HG02759 (cell line): Measurements from ENCODE around the gene GNAL.
"Not testable (repeated sequence)": the region's sequence is repeated elsewhere in the genome, so short reads cannot be mapped to it uniquely, and the experiment has no call there.

Source experiments
- ATAC-seq: cut with Tn5 transposase; IDR thresholded peaks from one replicate; pipeline ENCODE4 v1.9.1; 2021; ENCODE audit warnings: mild to moderate bottlenecking, moderate library complexity; ENCODE audit not compliant: unreplicated experiment

Gene GNAL

DNA sequence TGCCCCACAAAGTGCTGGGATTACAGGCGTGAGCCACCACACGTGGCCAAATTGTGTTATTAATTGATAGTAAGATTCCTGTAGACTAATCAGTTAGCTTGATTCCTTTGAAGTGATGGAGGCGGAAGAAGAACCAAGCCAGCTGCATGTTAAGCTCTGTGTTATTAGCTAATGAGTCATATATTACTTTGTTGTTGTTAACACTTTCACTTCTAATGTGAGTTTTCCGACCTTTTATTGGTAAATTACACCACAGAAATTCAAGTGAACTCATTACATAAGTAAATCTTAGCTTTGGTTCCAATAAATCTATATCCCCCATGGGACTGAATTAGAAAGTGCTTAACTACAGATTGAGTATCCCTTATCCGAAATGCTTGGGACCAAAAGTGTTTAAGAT lies 182.4 kb downstream of the GNAL start:
- peak; percentile 47 for ATAC-seq

DNA sequence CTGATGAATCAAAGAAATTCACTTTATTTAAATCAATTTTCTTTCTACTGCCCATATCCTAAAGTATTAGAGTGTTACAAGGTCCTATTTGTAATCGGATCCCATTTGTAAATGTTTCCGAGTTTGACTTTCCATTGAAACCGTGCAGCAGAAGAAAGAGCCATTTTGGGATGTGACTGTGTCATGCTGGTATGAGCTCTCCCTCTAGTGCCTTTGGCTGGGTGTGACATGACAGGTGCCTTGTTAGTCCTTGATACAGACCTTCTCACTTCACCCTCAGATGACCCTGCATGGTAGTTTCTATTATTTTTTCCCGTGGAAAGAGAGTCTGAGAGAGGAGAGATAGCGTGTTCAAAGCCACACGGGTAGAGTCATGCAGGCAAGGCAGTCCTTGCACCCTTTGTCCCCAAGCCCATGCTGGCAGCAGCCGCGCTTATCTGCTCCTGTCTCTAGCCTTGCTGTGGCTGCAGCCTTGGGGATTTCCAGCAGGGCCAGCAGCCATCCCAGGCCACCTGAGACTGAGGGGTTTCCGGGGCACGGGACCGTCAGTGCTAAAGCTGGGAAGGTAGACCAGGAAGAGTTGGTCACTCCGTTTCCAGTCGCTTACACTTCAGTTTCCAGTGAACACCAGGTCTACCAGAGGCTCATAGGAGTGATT lies 183.5 kb downstream of the GNAL start:
- ATAC-seq, result no peak

DNA sequence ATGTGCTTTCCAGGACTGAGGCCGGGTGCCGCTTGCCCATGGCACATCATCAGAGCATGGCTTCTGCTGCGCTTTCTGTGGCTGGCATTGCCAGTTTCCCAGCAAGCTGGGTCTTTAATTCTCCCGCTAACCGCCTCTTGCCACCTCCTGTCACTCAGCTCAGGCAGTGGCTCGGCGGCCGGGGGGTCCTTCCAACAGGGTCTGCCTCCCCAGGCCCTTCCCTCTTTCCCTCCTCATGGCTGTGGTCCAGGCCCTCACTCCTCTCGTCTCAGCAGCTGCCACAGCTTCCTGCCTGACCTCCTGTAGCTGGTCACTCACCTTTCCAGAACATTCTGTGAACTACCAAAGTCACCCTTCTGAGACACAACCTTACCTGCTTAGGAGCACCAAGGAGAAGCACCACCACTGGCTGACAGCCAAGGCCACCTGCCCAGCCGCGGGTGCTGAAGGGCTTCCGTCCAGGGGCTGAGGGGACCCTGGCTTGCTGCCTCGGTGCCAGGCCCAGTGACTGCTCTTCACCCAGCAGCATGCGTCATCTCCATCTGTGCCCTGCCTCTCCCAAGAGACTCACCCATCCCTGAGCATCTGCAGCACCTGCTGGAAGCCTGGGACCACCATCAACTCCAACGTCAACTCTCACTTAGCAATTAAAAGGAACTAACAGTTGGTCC lies 184.7 kb downstream of the GNAL start:
- ATAC-seq, result no peak

DNA sequence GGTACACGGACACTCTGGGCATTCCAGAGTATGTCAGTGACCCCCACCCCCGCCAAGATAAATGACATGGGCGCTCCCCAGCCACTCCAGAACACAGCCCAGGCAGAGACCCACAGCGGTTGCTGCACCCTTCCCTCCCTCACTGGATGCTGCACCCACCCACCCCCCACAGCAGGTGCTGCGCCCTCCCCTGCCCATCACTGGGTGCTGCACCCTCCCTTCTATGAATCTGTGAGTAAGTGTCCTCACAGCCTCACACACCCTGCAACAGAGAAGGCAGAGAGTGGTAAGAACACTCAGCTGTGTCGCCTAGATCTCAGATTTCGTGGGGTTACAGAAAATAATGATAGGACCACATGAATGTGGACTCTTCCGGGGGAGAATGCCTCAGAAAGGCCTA lies 185.6 kb downstream of the GNAL start:
- ATAC-seq, result no peak

DNA sequence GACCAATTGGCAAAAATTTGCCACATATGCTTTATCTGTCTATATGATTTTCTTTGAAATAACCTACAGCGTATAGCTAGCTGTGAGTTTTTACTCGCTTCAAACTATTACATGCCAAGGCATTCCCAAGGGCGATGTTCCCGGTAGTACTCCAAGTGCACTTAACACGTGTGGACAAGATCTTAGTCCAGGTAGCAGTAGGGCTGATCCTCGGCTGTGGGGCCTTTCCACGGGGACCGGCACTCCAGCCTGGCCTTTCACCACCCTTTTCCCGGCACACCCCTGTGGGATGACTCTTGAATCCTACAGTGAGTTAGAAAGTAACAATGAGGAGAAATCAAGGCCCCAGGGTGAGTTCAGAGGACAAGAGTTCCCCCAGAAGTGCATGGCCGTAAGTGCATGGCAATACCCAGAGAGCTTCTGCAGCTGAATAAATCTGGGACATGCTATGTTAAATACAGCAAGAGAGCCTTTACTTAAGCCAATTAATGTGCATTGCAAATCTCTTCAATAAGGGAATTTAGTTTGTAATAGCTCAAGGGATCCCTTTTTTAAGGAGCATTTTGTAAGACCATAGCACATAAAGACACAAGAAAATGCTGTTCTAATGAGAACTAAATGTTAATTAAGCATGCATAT lies 188.6 kb downstream of the GNAL start:
- ATAC-seq, result no peak

DNA sequence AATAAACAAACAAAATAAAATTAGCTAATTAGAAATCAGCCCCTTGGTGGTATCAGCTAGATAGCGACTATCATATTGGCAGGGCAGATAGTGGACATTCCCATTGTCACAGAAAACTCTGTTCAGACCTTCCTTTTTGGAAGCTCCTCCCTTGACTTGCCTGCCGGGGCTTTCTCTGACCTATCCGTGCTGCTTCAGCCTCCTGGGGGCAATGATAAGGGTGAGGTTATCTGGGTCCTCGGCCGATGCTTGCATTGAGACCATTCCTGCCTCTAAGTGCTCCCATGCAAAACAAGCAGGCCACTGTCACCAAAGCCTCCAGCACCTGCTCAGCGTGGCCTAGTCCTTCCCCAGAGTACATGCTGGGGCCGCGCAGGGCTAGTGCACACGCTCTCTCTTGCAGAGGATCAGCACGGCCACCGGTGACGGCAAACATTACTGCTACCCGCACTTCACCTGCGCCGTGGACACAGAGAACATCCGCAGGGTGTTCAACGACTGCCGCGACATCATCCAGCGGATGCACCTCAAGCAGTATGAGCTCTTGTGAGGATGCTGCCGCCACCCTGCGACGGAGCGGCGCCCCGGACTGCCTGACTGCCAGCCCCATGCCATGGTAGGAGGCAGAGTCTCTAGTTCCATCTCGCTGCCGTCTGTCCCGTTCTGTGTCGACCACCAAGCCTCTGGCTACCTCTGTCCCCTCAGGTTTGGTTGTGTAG lies 191.7 kb downstream of the GNAL start:
- no peak for ATAC-seq

DNA sequence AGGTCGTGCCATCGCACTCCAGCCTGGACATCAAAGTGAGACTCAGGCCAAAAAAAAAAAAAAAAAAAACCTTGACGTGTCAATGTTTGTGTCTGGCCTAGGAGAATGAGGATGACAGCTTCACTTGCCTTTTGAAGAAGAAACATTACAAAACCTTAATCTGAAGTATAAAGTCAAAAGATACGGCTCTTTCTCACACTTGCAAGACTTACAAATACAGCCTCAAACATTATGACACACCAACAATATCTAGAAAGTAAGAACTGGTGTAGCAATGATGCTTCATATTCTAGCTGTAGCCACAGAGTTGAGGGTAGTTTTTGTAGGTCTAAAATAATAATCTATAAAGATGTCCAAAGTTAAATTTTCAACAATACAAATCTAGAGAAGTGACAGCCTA lies 193.6 kb downstream of the GNAL start:
- ATAC-seq, result no peak

DNA sequence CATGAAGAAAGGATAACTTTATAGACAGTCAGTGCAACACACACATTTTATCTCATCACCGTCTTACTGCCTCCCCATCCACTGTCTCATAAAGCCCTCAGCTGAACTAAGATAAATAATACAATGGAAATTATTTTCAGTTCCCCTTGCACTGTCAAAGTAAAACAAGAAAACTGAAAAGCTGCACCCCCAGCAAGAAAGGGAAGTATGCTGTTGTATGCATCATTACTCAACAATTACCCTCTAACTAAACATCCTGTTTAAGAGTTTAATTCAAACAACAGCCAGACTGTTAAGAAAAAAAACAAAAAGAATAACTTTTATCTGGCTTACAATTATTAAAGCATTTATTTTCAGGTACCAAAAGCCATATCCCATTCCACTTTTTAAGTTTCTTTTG lies 194.1 kb downstream of the GNAL start:
- ATAC-seq, result peak; percentile 88

DNA sequence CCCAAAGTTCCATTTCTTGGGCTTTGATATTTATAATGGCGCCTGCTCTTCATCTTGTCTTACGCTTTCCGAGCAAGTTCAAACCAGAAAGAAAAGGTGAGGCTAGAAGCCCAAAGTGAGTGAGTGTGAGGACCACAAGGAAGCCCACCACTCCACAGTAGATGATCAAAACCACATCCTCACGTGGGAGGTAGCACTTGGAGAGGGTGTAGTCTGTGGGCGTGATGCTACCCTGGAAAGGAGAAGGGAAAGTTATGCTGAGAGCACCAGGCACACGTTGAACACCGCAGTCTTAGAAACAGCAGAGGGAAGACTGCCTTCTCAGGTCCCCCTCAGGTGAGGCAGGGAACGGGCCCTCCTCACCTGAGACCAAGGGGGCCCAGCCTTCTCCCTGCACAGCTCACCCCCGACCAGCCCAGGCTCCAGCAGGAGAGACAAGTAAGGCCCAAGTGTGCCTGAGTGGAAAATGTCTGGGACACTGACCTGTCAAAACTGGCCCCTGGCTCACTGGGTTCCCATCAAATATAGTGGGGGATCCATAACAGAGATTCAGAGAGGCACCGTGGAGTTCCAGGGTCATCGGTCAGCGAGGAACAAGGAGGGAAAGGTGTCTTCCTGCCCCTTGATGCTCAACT lies 195.4 kb downstream of the GNAL start:
- no peak for ATAC-seq

DNA sequence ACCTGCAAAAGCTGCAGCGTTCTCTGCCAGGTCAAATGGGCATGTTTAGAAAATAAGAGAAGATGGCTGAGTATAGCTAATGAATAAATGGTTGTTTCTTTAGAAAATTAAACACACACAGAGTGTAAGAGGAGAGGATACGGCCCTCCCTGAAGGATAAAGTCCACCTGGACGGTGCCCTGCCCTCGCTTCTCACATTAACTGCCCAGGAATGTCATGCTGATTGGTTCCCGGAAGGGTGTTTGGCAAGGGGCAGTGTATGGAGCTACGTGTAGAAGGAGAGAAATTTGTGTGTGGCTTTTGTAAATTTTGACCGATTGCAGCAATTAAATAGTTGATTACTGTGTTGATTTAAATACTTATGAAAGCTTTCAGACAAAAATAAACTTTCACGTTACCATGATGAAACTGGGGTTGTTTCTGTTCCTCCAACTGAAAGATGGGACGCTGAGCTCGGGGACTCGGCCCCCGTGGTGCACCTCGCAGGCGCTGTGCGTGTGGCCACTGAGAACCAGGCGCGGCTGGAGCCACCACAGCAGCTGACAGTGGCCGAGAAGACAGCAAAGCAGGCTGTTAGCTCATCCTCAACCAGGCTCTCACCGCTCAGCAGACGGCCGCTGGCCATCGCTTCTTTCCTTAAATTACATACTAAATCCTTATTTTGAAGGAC lies 196.3 kb downstream of the GNAL start:
- no peak for ATAC-seq

DNA sequence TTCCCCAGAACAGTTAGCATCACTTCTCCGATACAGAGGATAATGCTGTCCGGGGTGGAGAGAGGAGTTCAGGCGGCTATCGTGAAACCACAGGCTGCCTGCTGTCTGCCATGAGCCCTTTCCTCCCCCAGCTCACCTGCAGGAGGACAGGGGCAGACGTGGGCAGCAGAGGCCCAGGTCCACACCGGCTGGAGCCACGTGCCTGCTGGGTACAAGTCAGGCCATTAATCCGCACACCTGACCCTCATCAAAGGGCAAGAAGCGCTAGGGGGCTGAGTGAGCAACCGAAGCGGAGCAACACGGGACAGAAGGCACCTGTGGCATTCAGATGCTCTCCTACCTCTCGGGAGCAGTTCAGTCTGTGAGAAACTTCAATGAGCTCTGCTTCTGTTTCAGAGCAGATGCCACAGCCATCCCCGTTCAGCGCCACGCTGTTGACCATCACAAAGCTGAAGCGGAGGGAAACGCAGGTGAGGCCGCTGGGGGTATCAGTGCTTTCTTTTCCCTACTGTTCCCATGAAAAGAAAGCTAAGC lies 197.6 kb downstream of the GNAL start:
- ATAC-seq, result no peak

DNA sequence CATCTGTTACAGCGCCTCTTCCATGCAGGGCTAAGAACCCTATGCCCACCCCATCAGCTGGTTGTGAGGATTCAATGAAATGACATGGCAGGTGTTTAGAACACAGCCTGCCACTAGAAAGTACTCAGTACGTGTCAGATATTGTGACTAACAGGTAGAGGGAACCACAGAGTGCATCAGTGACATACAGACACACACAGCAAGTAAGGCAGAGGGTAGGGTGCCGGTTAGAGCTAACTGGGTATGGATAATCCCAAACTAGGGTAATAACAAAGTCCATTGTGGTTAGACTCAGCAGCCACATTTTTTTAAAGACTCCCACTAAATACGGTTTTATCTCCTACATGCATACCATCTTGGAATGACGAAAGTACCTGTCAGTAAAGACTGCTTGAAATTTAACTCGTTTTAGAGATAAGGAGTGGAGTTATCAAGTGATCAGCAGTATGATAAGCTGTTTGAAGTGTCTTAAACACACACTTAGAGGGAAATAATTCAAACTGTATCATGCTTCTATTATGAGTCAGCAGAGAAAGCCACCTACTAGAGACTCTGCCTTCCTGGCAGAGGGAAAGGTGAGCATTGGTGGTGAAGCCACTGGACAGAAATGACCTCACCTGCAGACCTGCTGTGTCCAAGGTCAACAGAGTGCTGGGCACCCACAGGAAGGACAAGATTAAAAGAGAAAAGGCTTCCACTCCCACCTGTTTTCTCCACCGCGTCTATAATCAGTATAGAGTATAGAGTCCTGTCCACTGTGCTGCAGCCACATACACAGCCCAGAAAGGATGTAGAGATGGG lies 198.5 kb downstream of the GNAL start:
- ATAC-seq, result no peak

DNA sequence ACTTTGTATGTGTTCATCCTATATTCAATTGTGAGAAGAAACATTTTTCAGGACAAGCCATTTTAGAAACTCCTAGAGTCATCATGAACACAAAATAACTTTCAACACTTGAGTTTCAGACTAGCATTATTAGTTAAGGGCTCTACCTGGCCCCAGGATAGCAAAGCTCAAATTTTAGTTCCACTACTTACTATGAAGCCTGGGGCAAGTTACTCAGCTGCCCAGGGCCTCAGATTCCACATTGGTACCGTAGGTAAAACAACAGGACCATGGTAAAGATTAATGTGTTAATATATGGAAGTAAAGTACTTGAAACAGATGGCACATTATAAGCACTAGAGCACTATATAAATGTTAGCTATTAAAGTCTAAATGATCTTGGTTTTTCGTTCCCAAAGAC lies 199.7 kb downstream of the GNAL start:
- no peak for ATAC-seq

DNA sequence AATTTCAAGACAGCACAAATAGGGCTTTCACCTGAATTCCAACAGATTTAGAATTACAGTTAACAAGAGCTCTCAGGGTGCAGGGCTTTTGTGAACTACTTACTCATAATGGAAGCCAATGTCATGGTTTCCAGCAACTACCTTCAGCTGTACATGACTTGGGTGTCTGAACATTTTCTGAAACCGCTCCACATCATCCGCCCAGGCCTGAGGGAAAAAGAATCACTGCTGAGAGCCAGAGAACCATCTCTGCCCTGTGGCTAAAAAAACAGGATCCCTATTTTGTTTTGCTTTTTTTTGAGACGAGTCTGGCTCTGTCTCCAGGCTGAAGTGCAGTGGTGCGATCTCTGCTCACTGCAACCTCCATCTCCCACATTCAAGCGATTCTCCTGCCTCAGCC lies 200.2 kb downstream of the GNAL start:
- ATAC-seq, result no peak

DNA sequence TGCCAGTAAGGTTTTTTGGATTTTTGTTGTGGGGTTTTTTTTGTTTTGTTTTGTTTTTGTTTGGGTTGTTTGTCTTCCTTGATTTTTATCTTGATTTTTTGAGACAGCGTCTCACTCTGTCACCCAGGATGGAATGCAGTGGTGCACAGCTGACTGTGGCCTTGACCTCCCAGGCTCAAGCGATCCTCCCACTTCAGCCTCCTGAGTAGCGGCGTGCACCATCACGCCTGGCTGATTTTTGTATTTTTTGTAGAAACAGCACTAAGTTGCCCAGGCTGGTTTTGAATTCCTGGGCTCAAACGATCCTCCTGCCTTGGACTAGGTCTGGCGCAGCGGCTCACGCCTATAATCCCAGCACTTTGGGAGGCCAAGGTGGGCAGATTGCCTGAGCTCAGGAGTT lies 202.7 kb downstream of the GNAL start:
- no peak for ATAC-seq

DNA sequence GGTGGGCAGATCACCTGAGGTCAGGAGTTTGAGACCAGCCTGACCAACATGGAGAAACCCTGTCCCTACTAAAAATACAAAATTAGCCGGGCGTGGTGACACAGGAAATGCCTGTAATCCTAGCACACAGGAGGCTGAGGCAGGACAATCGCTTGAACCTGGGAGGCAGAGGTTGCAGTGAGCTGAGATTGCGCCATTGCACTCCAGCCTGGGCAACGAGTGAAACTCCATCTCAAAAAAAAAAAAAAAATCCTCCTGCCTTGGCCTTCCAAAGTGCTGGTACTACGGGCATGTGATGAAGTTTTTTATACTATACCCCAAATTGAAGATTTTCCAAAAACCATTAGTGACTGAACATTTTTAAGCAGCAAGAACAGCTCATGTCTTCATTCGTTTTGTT lies 203.4 kb downstream of the GNAL start:
- ATAC-seq, result not testable (repeated sequence)

DNA sequence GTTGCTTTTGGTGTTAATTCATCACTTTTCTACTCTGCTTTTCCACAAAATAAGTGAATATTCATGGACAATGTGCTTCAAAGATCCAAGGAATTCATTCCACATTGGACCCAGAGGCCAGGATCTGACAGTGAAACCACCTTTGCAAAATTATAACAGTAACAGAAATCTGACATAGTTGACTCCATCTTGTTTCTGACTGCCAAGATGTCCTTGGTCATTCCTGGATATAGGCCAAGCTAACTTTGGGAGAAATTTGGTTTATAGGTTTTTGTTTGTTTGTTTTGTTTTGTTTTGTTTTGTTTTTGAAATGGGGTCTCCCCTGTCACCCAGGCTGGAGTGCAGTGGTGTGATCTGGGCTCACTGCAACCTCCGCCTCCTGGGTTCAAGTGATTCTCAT lies 208.7 kb downstream of the GNAL start:
- ATAC-seq, result no peak

DNA sequence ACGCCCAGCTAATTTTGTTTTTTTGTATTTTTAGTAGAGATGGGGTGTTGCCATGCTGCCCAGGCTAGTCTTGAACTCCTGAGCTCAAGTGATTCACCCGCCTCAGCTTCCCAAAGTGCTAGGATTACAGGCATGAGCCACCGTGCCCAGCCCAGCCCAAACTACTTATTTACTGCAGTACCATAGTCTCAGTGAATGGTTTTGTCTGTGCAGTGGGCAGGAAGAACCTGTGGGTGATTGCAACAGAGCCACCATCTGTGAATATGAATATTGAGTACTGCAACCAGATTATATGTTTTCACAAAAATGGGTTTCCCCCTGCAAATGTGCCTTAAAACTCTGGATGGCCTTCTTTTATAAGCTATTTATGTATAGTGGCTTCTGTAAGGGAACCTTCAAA lies 210.0 kb downstream of the GNAL start:
- no peak for ATAC-seq

DNA sequence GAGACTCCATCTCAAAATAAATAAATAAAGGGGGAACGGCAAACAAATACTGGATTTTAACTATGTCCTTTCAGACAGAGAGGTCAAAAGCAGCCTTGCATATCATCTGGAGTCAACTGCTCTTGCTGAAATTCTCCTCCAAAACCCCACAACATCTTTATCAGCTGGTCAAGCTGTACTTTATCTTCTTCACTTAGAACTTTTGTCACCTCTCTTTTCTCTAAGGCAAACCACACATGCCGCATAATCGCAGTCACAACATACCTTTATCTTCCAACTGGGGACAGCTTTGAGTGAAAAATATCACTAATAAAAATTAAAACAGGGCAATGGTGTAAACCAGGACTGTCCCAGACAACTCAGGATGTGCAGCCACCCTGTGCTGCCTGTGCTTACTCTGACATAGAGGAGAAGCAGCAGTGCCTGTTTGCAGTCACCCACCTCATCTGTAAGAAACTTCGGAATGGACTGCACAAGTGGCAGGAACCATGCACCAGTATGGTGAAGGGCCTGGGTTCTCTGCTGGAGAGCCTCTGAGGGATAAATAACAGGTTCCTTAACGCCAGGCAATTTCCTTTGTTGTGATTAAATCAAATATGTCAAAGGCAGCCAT lies 212.9 kb downstream of the GNAL start:
- ATAC-seq, result no peak
